NCI-H460 (cell line): ENCODE data around the gene ATXN10. TPM values are rescaled to one million over a fixed set of nuclear protein-coding genes. Genes with fewer than 3 reads are reported as not detected.
"Not testable (repeated sequence)": the region's sequence is repeated elsewhere in the genome, so short reads cannot be mapped to it uniquely, and the experiment has no call there.

Experiments used
- DNase-seq: peaks from one replicate; pipeline ENCODE4 v3.0.0-alpha.2; 2016; ENCODE audit warnings: low read depth; ENCODE audit errors: extremely low read depth
- total RNA-seq: library from RNA; depleted of rRNA; stranded (reverse); fragments of >200 nt; shearing (Covaris generic); gene quantifications from 2 replicates; pipeline ENCODE4 v1.2.3, GENCODE V29; 2014

The ATXN10 gene
- total RNA-seq, 1 experiment from 2014 or later = 42.1 TPM

DNA sequence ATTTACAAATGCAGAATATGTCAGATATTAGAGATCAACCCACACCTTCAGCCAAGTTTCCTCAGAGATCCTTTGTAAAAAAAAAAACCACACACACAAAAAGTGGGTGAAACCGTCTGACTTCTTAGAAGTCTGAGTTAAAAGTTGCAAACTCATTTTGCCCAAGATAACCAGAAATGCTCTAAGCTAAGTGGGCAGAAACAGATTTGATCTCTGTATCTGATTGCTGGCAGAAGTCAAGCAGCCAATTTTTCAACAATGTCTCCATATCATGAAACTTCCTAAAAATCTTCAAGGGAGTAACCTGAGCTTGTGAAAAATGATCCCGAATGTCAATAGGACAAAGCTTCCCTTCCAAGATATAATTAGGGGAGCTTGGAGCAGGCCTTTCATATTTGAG, 28.6 kb upstream of the ATXN10 start:
- no peak for DNase-seq

DNA sequence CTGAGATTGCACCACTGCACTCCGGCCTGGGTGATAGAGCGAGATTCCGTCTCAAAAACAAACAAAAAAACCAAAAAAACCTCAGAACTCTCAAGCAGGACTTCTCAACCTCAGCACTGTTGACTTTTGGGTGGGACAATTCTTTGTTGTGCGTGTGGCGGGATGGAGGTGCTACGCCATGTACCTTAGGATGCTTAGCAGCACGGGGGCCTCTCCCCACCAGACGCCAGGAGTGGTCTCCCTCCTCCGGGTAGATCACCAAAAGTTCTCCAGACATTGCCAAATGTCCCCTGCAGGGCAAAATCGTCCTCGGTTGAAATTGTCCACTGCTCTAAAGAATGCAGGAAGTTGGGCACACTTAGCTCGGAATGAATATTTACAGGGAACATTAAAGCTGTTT, 26.9 kb upstream of the ATXN10 start:
- DNase-seq = no peak

DNA sequence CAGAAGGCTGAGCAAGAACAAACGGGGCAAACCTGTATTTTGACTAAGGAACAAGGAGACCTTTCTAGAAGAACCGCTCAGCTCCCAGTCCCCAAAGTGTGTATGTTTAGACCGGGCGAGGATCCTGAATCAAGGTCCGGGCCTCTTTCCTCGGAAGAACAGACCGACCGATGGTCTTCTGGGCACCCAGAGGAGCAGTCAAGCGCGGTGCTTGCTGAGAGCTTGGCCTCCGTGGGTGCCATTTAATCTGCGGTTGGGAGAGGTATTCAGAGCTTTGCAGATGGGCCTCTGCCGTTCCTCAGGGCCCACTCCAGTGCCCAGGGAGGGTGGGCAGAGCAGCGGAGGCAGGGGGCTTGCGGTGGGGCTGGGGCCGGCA, 26.5 kb upstream of the ATXN10 start:
- no peak for DNase-seq

DNA sequence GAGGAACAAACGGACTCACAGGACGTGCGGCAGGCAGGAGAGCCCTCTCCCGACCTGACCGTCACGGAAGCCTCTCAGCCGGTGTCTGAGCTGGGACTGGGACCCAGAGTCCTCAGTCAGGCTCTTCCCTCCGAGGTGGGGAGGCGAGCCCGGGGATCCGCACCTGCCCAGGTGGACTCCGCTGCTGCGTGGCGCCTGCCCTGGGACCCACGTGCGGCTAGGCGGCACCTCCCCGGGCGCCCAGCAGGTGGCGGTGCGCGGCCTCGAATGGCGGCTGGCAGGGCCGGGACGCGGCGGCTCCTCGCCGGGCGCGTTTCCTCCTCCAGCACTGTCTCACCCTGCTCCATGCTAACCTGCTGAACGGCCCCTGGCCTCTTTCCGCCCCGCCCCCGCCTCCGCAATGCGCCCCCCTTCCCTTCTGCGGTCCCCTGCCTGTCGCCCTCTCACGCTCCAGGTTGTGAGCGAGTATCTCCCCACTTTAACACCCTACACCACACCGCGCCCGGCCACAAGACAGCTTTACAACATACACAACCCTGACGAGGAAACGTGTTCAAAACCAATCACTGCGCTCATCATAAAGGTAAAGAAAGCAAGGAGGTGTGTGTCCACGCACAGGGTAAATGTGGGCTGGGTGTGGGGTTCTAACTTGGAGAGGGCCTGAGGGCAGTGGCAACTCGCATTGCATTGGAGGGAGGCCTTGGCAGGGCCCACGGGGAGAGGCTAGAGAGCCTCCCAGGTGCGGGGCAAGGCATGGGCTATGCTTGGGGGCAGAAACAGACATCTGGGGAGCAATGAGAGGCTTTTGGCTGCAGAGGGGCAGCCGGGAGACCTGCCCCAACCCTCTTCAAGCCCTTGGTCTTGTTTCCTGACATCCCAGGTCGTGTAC, 25.9 kb upstream of the ATXN10 start:
- DNase-seq = peak; percentile 42

DNA sequence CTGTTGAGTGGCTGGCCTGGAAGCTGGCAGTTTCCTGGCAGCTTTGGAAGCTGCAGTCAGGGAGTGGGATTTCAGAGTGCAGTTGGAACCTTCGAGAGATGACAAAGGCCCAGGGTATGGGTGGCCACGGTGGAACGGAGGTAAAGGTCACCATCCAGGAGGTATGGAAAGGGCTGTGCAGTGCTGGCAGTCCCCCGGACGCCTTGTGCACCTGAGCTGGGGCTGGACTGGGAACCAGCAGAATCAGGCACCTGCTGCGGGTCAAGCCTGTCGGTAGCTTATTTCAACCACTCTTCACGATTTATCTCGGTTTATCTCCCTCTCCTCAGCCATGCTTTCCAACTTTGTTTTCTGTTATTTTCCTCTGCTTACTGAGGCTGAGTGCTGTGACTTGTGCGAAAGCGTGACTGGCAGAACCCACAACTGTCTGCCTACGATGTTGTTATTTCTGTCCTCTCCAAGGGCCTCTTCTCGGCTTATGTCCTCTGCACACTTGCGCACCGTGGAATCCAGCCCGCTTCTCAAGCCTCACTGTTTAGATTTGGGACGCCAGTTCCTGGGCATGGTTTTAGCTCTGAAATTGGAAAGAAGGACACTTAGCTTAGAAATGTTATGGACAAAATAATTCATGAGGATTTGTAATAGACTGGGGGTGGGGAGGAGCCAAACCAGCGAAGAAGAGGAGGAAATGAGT, 24.0 kb upstream of the ATXN10 start:
- no peak for DNase-seq

DNA sequence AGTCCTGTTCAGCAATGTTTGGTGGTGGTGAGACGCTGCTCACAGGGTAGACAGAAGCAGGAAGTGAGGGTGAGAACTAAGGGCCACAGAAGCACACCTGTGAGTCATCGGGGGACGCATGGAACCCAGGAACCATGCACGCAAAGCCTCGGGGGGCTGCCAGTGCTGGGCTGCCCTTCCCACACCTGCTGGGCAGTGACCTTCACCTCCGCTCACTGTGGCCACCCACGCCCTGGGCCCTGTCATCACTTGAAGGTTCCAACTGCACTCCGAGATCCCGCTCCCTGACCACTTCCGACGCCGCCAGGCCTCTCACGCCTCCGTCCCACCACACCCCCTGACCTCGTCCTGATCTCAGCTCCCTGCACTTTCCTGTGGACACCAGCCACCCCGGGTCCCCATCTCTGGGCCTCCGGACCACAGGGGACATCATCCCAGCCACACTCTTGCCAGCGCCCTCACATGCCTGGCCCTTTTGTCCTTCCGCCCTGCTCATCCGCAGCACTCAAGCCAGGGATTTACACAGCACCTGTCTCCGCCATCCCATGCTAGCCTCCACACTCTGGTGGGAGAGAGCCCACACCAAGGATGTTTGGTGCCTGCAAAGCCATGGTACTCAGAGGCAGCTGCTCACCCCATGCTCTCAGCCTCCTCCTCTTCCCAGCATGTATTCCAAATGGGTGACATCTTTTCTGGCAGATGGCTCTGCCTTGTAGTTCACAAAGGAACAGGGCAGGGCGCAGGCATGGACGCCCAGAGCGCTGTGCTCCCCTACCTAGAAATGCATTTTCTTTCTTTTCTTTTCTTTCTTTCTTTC, 23.1 kb upstream of the ATXN10 start:
- DNase-seq = no peak

DNA sequence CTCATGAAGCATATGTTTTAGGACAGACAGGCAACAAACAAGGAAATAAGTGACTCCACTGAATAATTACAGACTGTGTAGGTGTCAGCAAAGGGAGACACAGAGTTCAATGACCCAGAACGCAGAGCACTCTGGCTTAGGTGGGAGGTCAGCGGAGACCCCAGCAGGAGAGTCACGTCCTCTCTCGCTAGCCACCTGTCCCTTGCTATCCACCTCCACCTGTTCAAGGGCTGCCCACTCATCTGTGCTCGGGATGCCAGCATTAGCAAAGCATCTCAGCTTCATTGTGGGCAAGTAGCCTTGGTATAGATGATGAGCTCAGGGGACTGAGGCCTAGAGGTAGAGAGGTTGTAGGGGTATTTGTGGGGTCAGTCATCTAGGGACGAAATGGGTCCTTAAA, 21.8 kb upstream of the ATXN10 start:
- no peak for DNase-seq

DNA sequence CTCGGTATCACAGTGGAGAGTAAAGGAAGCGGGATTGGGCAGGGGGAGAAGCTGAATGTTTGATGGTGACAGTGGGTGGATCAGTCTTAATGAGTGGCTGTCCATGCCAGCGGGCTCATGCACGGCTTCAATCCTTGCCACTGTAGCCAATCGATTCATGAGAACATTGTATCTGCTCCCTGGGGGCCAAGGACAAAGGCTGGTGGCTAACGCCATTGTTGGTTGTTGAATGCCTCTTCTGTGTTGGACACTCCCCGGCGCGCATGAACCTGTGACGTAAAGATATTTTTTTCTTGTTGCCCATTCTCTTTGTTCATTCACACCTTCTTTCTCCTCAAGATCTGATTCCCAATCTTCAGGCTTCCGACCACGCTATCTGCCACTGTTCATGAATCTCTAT, 20.9 kb upstream of the ATXN10 start:
- no peak for DNase-seq

DNA sequence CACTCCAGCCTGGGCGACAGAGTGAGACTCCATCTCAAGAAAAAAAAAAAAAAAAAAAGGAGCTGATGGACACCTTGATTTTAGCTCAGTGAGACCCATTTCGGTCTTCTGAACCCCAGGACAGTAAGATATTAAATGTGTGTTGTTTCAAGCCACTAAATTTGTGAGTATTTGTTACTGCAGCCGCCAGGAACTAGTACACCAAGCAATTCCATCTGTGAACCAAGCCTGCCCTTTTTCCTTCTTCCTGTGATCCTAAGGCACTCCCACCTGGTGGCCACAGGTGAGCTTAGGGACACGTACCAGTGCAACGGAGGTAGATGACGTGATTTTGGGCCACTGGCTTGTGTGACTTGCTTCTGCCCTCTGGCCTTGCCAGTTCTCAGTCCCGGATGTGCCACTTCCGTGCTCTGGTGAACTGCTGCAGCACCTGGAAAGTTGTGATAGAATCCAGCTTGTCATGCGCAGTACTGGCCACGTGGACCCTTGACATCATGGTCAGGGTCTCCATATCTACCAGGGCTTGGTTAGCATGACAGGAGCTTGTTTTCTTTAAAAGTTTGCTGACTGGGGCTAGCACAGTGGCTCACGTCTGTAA, 19.6 kb upstream of the ATXN10 start:
- DNase-seq = no peak

DNA sequence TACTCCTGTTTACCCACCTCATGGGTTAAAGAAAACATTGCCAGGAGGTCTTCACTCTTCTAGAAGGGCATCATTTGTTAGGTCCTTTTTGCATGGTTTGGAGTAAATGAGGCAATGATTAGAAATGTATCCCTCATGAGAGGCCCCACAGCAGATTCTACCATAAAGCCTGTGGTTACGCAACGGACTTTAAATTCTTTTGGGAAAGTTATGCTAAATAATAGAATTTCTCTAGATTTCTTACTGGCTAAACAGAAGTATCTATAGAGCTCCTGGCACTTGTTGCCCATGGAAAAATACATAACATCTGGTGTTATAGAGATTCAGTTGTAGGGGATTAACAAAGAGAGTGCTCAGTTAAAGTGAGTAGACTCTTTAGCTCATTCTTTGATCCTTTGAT, 15.1 kb upstream of the ATXN10 start:
- DNase-seq = no peak

DNA sequence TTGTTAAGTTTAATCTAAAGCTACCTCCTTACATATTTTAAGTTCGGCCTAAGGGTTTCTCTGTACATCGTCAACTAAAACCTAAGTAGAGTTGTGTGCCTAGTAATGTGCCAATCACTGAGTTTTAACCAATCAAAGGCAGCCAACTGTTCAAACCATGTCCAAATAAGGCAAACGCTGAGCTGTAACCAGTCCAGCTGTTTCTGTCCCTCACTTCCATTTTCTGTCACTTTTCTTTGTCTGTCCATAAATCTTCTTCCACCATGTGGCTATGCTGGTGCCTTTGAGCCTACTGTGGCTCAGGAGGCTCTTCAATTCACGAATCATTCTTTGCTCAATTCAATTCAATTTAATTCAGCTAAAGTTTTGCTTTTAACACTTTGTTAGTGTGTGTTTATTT, 13.9 kb upstream of the ATXN10 start:
- no peak for DNase-seq

DNA sequence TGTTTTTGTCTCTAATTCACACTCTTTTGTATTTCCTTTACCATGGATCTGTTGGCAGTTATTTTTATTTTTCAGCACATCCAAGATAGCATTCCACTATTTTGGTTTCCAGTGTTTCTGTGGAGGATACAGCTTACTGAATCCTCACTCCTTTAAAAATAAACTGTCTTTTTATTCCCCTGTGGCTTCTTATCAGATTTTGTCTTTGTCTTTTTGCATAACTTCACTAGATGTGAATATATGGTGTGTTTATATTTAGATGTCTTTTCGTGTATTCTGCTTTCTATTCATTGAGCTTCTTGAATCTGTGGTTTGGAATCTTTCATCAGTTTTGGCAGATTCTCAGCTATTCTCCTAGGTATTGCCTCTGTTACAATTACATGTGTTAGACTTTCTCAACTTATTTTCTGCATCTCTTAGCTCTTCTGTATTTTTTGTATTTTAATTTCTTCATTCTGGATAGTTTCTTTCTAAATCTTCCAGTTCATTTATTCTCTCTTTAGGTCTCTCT, 7.4 kb upstream of the ATXN10 start:
- DNase-seq = no peak

DNA sequence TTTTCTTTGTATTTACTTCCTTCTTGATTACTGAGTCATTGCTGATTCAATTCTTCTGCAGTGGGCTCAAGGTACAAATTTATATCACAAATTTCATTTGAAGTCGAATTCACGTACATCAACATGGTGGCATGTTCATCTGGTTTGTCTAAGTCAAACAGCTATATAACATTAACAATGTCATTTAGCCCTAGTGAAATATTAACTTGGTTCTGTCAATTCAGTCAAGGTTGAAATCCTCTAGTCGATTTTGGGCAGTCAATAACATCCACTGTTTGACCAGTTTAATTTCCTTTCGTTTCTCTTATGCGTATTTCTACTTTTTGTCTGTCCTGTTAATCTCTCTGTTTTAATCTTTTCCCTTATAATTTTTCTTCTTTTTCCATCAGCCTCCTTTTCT, 4.1 kb upstream of the ATXN10 start:
- no peak for DNase-seq

DNA sequence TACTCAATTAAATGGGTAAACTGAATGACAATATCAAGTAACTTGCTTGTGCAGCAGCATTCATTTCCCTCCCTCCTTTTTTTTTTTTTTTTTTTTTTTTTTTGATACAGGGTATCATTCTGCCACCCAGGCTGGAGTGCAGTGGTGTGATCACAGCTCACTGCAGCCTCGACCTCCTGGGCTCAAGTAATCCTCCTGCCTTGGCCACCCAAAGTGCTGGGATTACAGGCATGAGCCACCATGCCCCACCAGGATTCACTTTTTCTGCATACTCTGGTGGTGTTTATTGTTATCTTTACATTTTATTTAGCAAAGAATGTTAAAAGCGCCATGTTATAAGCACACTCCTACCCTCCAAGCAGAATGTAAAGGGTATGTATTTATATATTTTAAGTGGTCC, 1.3 kb upstream of the ATXN10 start:
- not testable (repeated sequence) for DNase-seq

DNA sequence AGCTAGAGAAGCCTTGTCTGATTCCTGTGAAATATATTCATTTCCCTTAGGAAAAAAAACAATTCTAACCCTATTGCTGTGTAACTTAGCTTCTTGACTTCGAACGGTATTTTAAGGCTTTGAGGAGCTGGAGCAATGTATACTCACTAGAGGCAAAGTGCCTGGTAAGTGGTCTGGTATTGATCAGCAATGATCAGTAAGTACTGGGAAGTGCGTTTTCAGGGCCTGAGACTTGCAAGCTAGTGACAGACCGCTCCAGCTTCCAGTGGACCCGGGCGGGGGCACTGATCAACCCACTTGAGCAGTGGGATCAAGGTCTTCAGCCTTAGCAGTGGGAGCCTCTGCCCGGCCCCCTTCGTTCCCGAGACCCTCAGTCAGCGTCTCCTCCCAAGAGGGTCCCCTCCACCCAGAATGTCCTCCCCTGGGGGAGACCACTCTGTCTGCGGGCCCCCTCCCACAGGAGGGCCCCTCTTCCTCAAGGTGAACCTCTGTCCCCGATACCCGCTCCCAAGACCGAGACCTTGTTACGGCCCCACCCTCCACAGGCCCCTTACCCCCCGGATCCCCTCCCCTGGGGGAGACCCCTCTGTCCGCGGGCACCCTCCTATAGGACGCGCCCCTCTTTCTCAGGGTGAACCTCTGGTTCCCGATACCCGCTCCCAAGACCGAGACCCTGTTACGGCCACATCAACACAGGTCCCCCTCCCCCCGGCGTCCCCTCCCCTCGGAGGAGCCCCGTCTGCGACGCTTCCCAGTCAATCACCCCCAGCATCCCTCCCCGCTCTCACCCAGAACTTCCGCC, 452 bp upstream of the ATXN10 start:
- DNase-seq = no peak

DNA sequence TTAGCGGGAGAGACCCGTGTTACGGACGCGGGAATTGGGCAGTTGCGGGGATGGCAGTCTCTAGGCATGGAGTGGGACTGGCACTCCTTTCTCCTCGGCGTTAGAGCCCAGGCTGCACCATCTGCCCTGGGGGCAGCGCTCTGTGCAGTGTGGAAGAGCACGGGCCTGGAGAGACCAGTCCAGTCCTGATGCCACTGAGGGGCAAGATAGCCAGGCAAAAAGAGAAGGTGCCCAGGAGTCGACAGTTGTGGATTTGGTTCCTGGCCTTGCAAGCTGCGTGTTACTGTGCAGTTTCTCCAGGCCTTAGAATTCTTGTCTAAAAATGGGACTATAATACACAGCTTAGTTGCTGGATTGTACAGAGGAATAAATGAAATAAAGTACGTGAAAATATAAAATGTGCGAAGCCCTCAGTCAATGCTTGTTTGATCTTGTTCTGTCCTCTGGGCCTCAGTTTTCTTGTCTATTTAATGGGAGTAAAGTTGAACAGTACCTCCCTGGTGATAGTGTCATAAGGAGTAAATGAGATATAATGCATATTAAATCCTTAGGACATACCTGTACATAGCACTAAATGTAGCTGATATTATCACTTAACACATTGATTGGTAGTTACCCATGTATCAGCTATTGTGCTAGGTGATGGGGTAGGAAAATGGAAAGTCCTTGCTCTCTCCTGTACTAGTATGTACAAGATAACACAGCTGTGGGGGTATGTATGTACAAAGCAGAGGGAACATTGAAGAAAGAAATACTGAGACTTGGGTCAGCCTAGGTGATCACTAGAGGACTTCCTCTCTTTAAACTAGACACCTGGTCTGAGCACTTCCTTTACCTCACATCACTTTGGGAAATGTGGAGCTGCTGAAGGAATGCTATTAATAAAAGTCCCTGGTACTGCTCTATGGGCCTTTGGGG, 1.2 kb downstream of the ATXN10 start:
- no peak for DNase-seq

DNA sequence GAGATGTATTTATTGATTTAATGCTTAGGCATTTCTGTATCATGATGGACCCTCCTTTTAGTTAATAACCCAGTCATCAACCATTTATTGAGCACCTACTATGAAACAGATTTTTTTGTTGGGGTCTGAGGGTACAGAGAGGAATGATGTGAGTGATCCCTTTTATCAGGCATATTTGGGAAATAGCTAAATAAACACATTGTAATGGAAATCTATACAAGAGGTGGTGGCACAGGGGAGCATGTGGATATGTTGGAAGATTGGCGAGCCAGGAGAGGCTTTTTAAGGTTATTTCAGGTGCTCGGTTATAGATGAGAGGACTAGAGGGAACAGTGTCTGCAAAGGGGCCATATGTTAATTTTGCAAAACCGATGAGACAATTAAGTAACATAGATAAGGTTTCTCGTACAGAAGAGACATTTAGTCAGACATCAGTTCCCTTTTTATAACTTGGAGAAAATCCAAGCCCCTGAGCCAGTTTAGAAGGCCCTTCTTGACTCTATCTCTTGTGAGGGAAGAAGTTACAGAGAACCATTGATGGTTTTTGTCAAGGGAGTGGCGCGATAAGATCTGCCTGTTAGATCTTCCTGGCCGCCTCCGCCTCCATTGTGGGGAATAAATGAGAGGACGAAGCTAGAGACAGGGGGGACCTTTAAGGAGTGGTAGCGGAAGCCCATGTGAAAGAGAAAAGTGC, 2.0 kb downstream of the ATXN10 start:
- DNase-seq = no peak

DNA sequence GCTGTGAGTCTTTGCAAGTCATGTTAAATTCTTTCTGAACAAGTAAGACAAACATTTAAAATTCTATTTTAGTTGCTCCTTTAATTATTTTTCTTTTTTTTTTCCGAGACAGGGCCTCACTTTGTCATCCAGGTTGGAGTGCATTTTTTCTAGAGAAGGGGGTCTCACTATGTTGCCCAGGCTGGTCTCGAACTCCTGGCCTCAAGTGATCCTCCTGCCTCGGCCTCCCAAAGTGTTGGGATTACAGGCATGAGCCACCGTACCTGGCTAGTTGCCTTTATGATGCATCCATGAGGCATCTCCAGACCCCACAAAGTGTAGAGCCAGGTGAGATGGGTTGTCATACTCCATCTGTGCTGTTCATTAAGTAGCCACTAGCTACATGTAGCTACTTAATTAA, 4.4 kb downstream of the ATXN10 start:
- no peak for DNase-seq
